K562 (cell line): ENCODE results near the gene PIK3AP1. TPM values are rescaled to one million over a fixed set of nuclear protein-coding genes. Genes with fewer than 3 reads are reported as not detected.

Experiments
- ATAC-seq: fragments of 200-7000 bp; cut with Tn5 transposase; 3 replicates; pipeline ENCODE4 v1.9.1; 2020; ENCODE audit warnings: moderate library complexity
- BruUV-seq: library from RNA; stranded (reverse); fragments of 400-500 nt; replicated peaks from 2 replicates; lab custom pipeline; 2021; lab: Mats Ljungman, UMichigan
- CTCF ChIA-PET: fragments of 300-600 bp; formaldehyde crosslinking; extraction: SDS; loops from one replicate; lab custom pipeline; 2021; ENCODE audit warnings: low intra/inter-chr PET ratio; lab: Yijun Ruan, JAX
- POLR2A ChIA-PET: fragments of 300-600, 350-650 bp; sonication (Branson Sonifier 250); formaldehyde crosslinking; extraction: SDS; loops from one replicate; lab custom pipeline; 2021; ENCODE audit warnings: antibody characterized with exemption, inconsistent platforms; lab: Yijun Ruan, JAX
- DNase-seq, 4 experiments: peaks; one replicate each; pipeline versions ENCODE4 v3.0.0 to v3.0.0-alpha.2; 2011 to 2018; ENCODE audit warnings: low spot score in 3 of 4, mixed read lengths in 3 of 4; ENCODE audit errors: extremely low read depth in 1 of 4
- FAIRE-seq: peaks from 2 replicates; lab custom pipeline; 2011; peaks lifted over from hg19 to GRCh38; lab: Jason Lieb, UNC
- H2AFZ ChIP-seq: 2 replicates; pipeline ENCODE4 v1.6.0; 2011; ENCODE audit warnings: low read depth, low read length, control low read depth, inconsistent platforms
- H3K27ac ChIP-seq: fragments of 200-600 bp; 3 replicates; pipeline ENCODE4 v1.8.0; 2011; ENCODE audit warnings: low read depth, mild to moderate bottlenecking, control low read depth, inconsistent platforms, low read length, moderate library complexity, mixed read lengths; ENCODE audit errors: extremely low read depth
- H3K27me3 ChIP-seq, 2 experiments: fragments of 300-600 bp in 1 of 2; 2 replicates in 1 of 2; 3 replicates in 1 of 2; pipeline versions ENCODE4 v1.6.0 to v1.8.0; 2011; ENCODE audit warnings: inconsistent platforms in 2 of 2, low read length in 2 of 2, mild to moderate bottlenecking in 1 of 2, mixed read lengths in 1 of 2, moderate library complexity in 1 of 2; ENCODE audit not compliant: control insufficient read depth in 2 of 2, insufficient read depth in 2 of 2
- H3K36me3 ChIP-seq: fragments of 300-600 bp; 3 replicates; pipeline ENCODE4 v1.8.0; 2011; ENCODE audit warnings: mild to moderate bottlenecking, low read length, inconsistent platforms; ENCODE audit not compliant: control insufficient read depth, insufficient read depth
- H3K4me1 ChIP-seq, 2 experiments: fragments of 200-600 bp in 1 of 2; replicated peaks in 1 of 2; 2 replicates in 1 of 2; 3 replicates in 1 of 2; pipeline versions ENCODE4 v1.5.1 to v1.8.0; 2011; ENCODE audit warnings: inconsistent platforms in 2 of 2, low read length in 2 of 2, mild to moderate bottlenecking in 1 of 2, mixed read lengths in 1 of 2, moderate library complexity in 1 of 2; ENCODE audit not compliant: control insufficient read depth in 2 of 2, insufficient read depth in 2 of 2
- H3K4me2 ChIP-seq: 2 replicates; pipeline ENCODE4 v1.6.1; 2011; ENCODE audit warnings: low read length, control low read depth, inconsistent platforms, mixed read lengths; ENCODE audit not compliant: insufficient read depth
- H3K4me3 ChIP-seq: fragments of 200-600 bp; sonication (generic), shearing (Covaris generic); 2 replicates; pipeline ENCODE4 v1.5.1; 2016; ENCODE audit warnings: control low read depth, inconsistent platforms
- H3K79me2 ChIP-seq: fragments of 200-600 bp; 3 replicates; pipeline ENCODE4 v1.8.0; 2011; ENCODE audit warnings: low read length, inconsistent platforms; ENCODE audit not compliant: control insufficient read depth, insufficient read depth
- H3K9ac ChIP-seq, 2 experiments: 2 replicates each; pipeline versions ENCODE4 v1.6.0 to v1.6.1; 2011; ENCODE audit warnings: low read depth in 2 of 2, low read length in 2 of 2, control low read depth in 1 of 2, inconsistent platforms in 1 of 2, mild to moderate bottlenecking in 1 of 2, mixed read lengths in 1 of 2; ENCODE audit not compliant: insufficient read depth in 1 of 2
- H3K9me1 ChIP-seq: one replicate; pipeline ENCODE4 v1.6.0; 2011; ENCODE audit warnings: inconsistent platforms, mild to moderate bottlenecking, low read length, moderate library complexity; ENCODE audit not compliant: control insufficient read depth, insufficient read depth
- H3K9me3 ChIP-seq: replicated peaks from 2 replicates; pipeline ENCODE4 v1.5.1; 2011; ENCODE audit warnings: low read depth, low read length, inconsistent platforms; ENCODE audit not compliant: control insufficient read depth, insufficient read depth
- H4K20me1 ChIP-seq: replicated peaks from 2 replicates; pipeline ENCODE4 v1.6.1; 2011; ENCODE audit warnings: low read length, inconsistent platforms, mixed read lengths; ENCODE audit not compliant: control insufficient read depth, insufficient read depth
- C11orf30 ChIP-seq: fragments of 450-650 bp; IDR thresholded peaks from 2 replicates; pipeline ENCODE4 v1.6.1; 2016; ENCODE audit warnings: low read depth, mild to moderate bottlenecking
- CTBP1 ChIP-seq: fragments of 450-650 bp; IDR thresholded peaks from 2 replicates; pipeline ENCODE4 v1.6.1; 2016; ENCODE audit warnings: borderline replicate concordance
- E2F6 ChIP-seq, 2 experiments: IDR thresholded peaks; 2 replicates each; pipeline ENCODE4 v1.6.1; 2011; ENCODE audit warnings: borderline replicate concordance in 1 of 2, control low read depth in 1 of 2, low read depth in 1 of 2, low read length in 1 of 2, mild to moderate bottlenecking in 1 of 2, mixed read lengths in 1 of 2, moderate library complexity in 1 of 2; ENCODE audit not compliant: insufficient read depth in 1 of 2, insufficient read length in 1 of 2, poor library complexity in 1 of 2, severe bottlenecking in 1 of 2; ENCODE audit errors: extremely low read depth in 1 of 2
- LEF1 ChIP-seq: fragments of 450-650 bp; IDR thresholded peaks from 2 replicates; pipeline ENCODE4 v1.6.1; 2016; ENCODE audit warnings: mild to moderate bottlenecking
- PRMT5 ChIP-seq: sonication (generic); formaldehyde crosslinking; IDR thresholded peaks from 2 replicates; pipeline ENCODE4 v1.5.0; 2020; ENCODE audit warnings: missing genetic modification reagents
- PRPF4 ChIP-seq: fragments of 200-400 bp; formaldehyde crosslinking; IDR thresholded peaks from one replicate; pipeline ENCODE4 v1.6.1; 2017; ENCODE audit warnings: low read length, low read depth, mild to moderate bottlenecking; ENCODE audit not compliant: insufficient read depth, poor library complexity, severe bottlenecking
- RB1 ChIP-seq: fragments of 450-650 bp; IDR thresholded peaks from 2 replicates; pipeline ENCODE4 v1.6.1; 2017; ENCODE audit warnings: low read depth, mild to moderate bottlenecking
- ZC3H11A ChIP-seq: IDR thresholded peaks from 2 replicates; pipeline ENCODE4 v1.6.1; 2012; ENCODE audit warnings: low read depth, low read length, improper control_type of control experiment
- ZFX ChIP-seq: sonication (generic); formaldehyde crosslinking; IDR thresholded peaks from 2 replicates; pipeline ENCODE4 v1.8.0; 2022; ENCODE audit warnings: mild to moderate bottlenecking, missing genetic modification reagents, moderate library complexity
- WGBS: fragments of 100-300 bp; shearing (Covaris generic); methylation state at CpG from one replicate; pipeline ENCODE4 v1.1.6; 2016; ENCODE audit warnings: low coverage, mixed read lengths; ENCODE audit not compliant: insufficient coverage; ENCODE audit errors: missing lambda C conversion rate; 5-methylcytosine and 5-hydroxymethylcytosine counted together
- in situ Hi-C: fragments of 300-500 bp; cut with MboI; formaldehyde crosslinking; loops from 4 replicates; pipeline ENCODE4 v1.15.0; 2018; ENCODE audit warnings: inconsistent platforms, mixed read lengths
- intact Hi-C: fragments of 100-400 bp; cut with micrococcal nuclease; formaldehyde crosslinking; loops from 2 replicates; pipeline ENCODE4 v1.14.2; 2022
- polyA plus RNA-seq, 8 experiments: library from polyadenylated mRNA; depleted of rRNA in 4 of 8; stranded (reverse) in 5 of 8; unstranded in 3 of 8; fragments of >200 nt; fragmentation: Nextera tagmentation in 2 of 8; fragmentation: Illumina TruSeq in 1 of 8; extraction: Ambion mirVana in 2 of 8; extraction: Trizol in 1 of 8; gene quantifications; 2 replicates each; pipeline versions ENCODE4 v1.2.1 to v1.2.3, GENCODE V29; 2011 to 2014; ENCODE audit warnings: inconsistent platforms in 1 of 8, missing spikeins in 1 of 8
- total RNA-seq, 7 experiments: library from RNA; depleted of rRNA in 6 of 7; stranded (reverse); fragments of >200 nt in 6 of 7; fragmentation: Illumina TruSeq in 2 of 7; extraction: Trizol in 2 of 7; gene quantifications; 2 replicates each; pipeline versions ENCODE4 v1.2.1 to v1.2.3, GENCODE V29; 2011 to 2021; ENCODE audit warnings: low replicate concordance in 1 of 7
- TF ChIP-seq, protein P1 (sequence below): fragments of 450-650 bp; IDR thresholded peaks from 2 replicates; pipeline ENCODE4 v1.7.0; 2016; ENCODE audit warnings: borderline replicate concordance

The PIK3AP1 gene
- total and polyA plus RNA-seq, 9 of the 15 experiments (the other 6 are each of a cell fraction or from before 2014, with no cell fraction given), result 0.20 to 2.4 (median 1.4) TPM

DNA sequence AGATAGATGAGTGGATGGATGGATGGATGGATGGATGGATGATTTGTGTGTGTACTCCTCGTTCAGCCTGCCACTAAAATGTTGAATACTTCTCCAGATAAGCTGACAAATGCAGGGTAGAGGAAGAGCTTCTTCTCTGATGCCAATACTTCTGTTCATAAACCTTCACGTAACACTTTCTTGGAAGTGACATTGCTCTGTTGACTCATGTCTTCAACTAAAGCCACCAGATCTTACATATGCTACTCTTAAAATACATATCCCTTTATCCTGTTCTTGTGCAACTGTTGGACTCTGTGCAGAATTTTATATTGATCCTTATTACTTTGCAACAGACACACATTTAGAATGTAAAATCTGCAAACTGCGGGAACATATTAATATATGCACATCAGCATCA, 26.9 kb downstream of the PIK3AP1 start (continued):
- TF ChIP-seq CTBP1 (no peak), ZFX (no peak), PRPF4 (no peak), ZC3H11A (no peak), RB1 (no peak), LEF1 (no peak), PRMT5 (no peak), C11orf30 (no peak)

DNA sequence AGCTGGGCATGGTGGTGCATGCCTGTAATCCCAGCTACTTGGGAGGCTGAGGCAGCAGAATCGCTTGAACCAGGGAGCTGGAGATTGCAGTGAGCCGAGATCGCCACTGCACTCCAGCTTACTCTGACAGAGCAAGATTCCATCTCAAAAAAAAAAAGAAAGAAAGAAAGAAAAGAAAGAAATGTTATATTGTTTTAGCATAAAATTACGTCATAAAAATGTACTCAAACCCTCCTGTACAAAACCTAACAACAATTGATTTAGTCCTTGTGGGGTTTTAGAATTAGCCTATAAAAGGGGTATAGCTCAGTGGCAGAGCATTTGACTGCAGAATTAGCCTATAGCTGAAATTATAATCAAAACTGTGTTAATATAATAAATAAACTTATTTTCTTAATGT, 27.9 kb downstream of the PIK3AP1 start:
- in situ Hi-C loops (no loop called here), intact Hi-C loops (loop anchor here (5.0 kb wide), 1 partner anchor 50 kb away; no protein-coding TSS in a partner anchor)
- peaks cover 0 to 13% of the 10 kb centered on the region in 2 experiments; a peak in 3 of 5 replicates for H3K4me1 ChIP-seq
- no peak for ATAC-seq
- POLR2A ChIA-PET, result interaction anchor here (0.6 kb wide), 1 partner anchor 17 kb away, joined by 3 read pairs; no protein-coding TSS in a partner anchor
- H3K36me3 ChIP-seq, result no peaks in the 10 kb centered on the region
- H4K20me1 ChIP-seq, result no peaks in the 10 kb centered on the region
- CTCF ChIA-PET, result no interaction called here
- no peak overlapping the region for H3K4me2 ChIP-seq
- H3K4me3 ChIP-seq, result no peak overlapping the region
- no peak for FAIRE-seq
- H2AFZ ChIP-seq, result no peak overlapping the region
- no TSS peak for BruUV-seq
- H3K9me1 ChIP-seq, result no peaks in the 10 kb centered on the region
- no peak for DNase-seq
- H3K9me3 ChIP-seq, result no peaks in the 10 kb centered on the region
- 43% methylated on average over 2 of the region's 4 CpGs for WGBS
- H3K27me3 ChIP-seq, result no peaks in the 10 kb centered on the region
- H3K27ac ChIP-seq, result no peak overlapping the region
- no peak overlapping the region for H3K9ac ChIP-seq
- TF ChIP-seq, protein P1, sequence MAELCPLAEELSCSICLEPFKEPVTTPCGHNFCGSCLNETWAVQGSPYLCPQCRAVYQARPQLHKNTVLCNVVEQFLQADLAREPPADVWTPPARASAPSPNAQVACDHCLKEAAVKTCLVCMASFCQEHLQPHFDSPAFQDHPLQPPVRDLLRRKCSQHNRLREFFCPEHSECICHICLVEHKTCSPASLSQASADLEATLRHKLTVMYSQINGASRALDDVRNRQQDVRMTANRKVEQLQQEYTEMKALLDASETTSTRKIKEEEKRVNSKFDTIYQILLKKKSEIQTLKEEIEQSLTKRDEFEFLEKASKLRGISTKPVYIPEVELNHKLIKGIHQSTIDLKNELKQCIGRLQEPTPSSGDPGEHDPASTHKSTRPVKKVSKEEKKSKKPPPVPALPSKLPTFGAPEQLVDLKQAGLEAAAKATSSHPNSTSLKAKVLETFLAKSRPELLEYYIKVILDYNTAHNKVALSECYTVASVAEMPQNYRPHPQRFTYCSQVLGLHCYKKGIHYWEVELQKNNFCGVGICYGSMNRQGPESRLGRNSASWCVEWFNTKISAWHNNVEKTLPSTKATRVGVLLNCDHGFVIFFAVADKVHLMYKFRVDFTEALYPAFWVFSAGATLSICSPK, result no peak
- TF ChIP-seq E2F6 (IDR thresholded peaks at IDR 0.05; ENCODE audit: borderline replicate concordance in 1 of 2, extremely low read depth in 1 of 2, insufficient read depth in 1 of 2, insufficient read length in 1 of 2, low read depth in 1 of 2, low read length in 1 of 2, poor library complexity in 1 of 2, severe bottlenecking in 1 of 2), result no peak
- H3K79me2 ChIP-seq, result no peaks in the 10 kb centered on the region
